ENCODE measurements around the gene DOK5.

DOK5 gene

GRCh38 chr20:54526801-54527200, 51.4 kb downstream of the DOK5 start:
- H3K27ac ChIP-seq, result no peak overlapping the region
- TF ChIP-seq CTCF (IDR thresholded peaks at IDR 0.05), result no peak
- no peak for TF ChIP-seq ZFX (IDR thresholded peaks at IDR 0.05; ENCODE audit: borderline replicate concordance)

GRCh38 chr20:54532573-54532972, 57.2 kb downstream of the DOK5 start:
- TF ChIP-seq ZFX (IDR thresholded peaks at IDR 0.05; ENCODE audit: borderline replicate concordance) (no peak), CTCF (IDR thresholded peaks at IDR 0.05) (no peak)
- H3K27ac ChIP-seq, result no peak overlapping the region

- H3K27ac ChIP-seq, result no peak overlapping the region
- TF ChIP-seq CTCF (IDR thresholded peaks at IDR 0.05) (no peak), ZFX (IDR thresholded peaks at IDR 0.05; ENCODE audit: borderline replicate concordance) (no peak)
Observed at GRCh38 chr20:54534101-54534500, 58.7 kb downstream of the DOK5 start.

- TF ChIP-seq CTCF (IDR thresholded peaks at IDR 0.05) (no peak), ZFX (IDR thresholded peaks at IDR 0.05; ENCODE audit: borderline replicate concordance) (no peak)
- no peak overlapping the region for H3K27ac ChIP-seq
Observed at GRCh38 chr20:54535033-54535432, 59.6 kb downstream of the DOK5 start.

GRCh38 chr20:54535746-54536145, 60.4 kb downstream of the DOK5 start:
- no peak overlapping the region for H3K27ac ChIP-seq
- no peak for TF ChIP-seq ZFX (IDR thresholded peaks at IDR 0.05; ENCODE audit: borderline replicate concordance)
- TF ChIP-seq CTCF (IDR thresholded peaks at IDR 0.05), result no peak

GRCh38 chr20:54539521-54540046, 64.2 kb downstream of the DOK5 start:
- no peak overlapping the region for H3K27ac ChIP-seq
- TF ChIP-seq CTCF (IDR thresholded peaks at IDR 0.05) (no peak), ZFX (IDR thresholded peaks at IDR 0.05; ENCODE audit: borderline replicate concordance) (no peak)

GRCh38 chr20:54543369-54543768, 68.0 kb downstream of the DOK5 start:
- TF ChIP-seq CTCF (IDR thresholded peaks at IDR 0.05) (no peak), ZFX (IDR thresholded peaks at IDR 0.05; ENCODE audit: borderline replicate concordance) (no peak)
- H3K27ac ChIP-seq, result no peak overlapping the region

Measured in 22Rv1 (cell line).